GM12878 (cell line): ENCODE measurements around the gene AFAP1.

Experiments
- BACH1 ChIP-seq: fragments of 450-650 bp; IDR thresholded peaks from 2 replicates; pipeline ENCODE4 v1.6.1; 2017; ENCODE audit warnings: mild to moderate bottlenecking, borderline replicate concordance
- BHLHE40 ChIP-seq, 2 experiments: fragments of 450-650 bp in 1 of 2; IDR thresholded peaks; 2 replicates each; pipeline ENCODE4 v1.6.1; 2011 to 2017; ENCODE audit warnings: low read depth in 2 of 2, borderline replicate concordance in 1 of 2, improper control_type of control experiment in 1 of 2, low read length in 1 of 2, mild to moderate bottlenecking in 1 of 2
- CEBPB ChIP-seq, 2 experiments: fragments of 150-350 bp in 1 of 2; IDR thresholded peaks; 2 replicates each; pipeline ENCODE4 v1.6.1; 2012 to 2014; ENCODE audit warnings: low read depth in 2 of 2, low read length in 2 of 2, borderline replicate concordance in 1 of 2, inconsistent platforms in 1 of 2
- DPF2 ChIP-seq: fragments of 450-650 bp; IDR thresholded peaks from 2 replicates; pipeline ENCODE4 v1.6.1; 2017; ENCODE audit warnings: mild to moderate bottlenecking
- EP300 ChIP-seq, 2 experiments: fragments of 150-350 bp in 1 of 2; IDR thresholded peaks; 2 replicates each; pipeline ENCODE4 v1.6.1; 2011 to 2012; ENCODE audit warnings: low read depth in 2 of 2, low read length in 2 of 2, borderline replicate concordance in 1 of 2, improper control_type of control experiment in 1 of 2, inconsistent platforms in 1 of 2; ENCODE audit not compliant: control insufficient read depth in 1 of 2
- HCFC1 ChIP-seq: fragments of 150-350 bp; IDR thresholded peaks from 2 replicates; pipeline ENCODE4 v1.6.1; 2014; ENCODE audit warnings: low read length
- HDGF ChIP-seq: fragments of 450-650 bp; IDR thresholded peaks from 2 replicates; pipeline ENCODE4 v1.6.1; 2016; ENCODE audit warnings: antibody characterized with exemption
- IRF4 ChIP-seq: IDR thresholded peaks from 2 replicates; pipeline ENCODE4 v1.6.1; 2011; ENCODE audit warnings: low read depth, low read length
- MYC ChIP-seq: IDR thresholded peaks from 2 replicates; pipeline ENCODE4 v1.6.1; 2011; ENCODE audit warnings: mild to moderate bottlenecking, low read length, moderate library complexity, inconsistent platforms; ENCODE audit not compliant: insufficient read depth, insufficient replicate concordance, insufficient read length, severe bottlenecking
- POLR2AphosphoS5 ChIP-seq: IDR thresholded peaks from 2 replicates; pipeline ENCODE4 v1.6.1; 2011; ENCODE audit warnings: mild to moderate bottlenecking, low read length, inconsistent platforms
- RAD21 ChIP-seq: IDR thresholded peaks from 2 replicates; pipeline ENCODE4 v1.6.1; 2011; ENCODE audit warnings: mild to moderate bottlenecking, low read depth, low read length, moderate library complexity; ENCODE audit not compliant: insufficient read depth
- ZNF217 ChIP-seq: fragments of 450-650 bp; IDR thresholded peaks from 2 replicates; pipeline ENCODE4 v1.6.1; 2017; ENCODE audit warnings: antibody characterized with exemption, mild to moderate bottlenecking
- TF ChIP-seq, protein P1 (sequence below), 3 experiments: IDR thresholded peaks in 2 of 3; conservative IDR thresholded peaks in 1 of 3; 2 replicates each; pipeline ENCODE4 v1.5.1; 2011; ENCODE audit warnings: low read depth in 3 of 3, low read length in 3 of 3, mild to moderate bottlenecking in 3 of 3, control low read depth in 2 of 3, moderate library complexity in 2 of 3, inconsistent platforms in 1 of 3, mixed read lengths in 1 of 3; ENCODE audit not compliant: control insufficient read depth in 2 of 3, insufficient read depth in 1 of 3; ENCODE audit errors: extremely low read depth in 1 of 3
- TF ChIP-seq, protein P2 (sequence below): fragments of 450-650 bp; IDR thresholded peaks from 2 replicates; pipeline ENCODE4 v1.6.1; 2016; ENCODE audit warnings: mild to moderate bottlenecking, moderate library complexity, borderline replicate concordance

DNA sequence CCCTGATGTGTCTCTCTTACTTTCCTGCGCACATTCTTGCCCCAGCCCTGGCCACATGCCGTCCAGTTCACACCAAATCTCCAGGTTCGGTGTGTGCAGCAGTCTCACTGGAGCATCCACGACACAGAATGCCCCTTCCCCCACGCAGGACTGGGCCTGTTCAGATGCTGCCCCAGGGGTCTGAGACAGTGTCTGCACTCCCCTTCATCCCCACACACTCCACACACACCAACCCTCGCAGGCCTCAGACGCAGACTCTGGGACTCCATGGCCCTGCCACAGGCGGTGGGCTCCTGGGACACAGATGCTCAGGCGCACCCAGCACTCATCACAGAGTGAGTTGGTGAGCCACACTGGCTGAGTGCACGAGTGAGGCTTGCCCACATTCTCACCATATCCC, 83.9 kb downstream of the AFAP1 start:
- TF ChIP-seq HDGF (no peak), MYC (no peak), BACH1 (no peak), CEBPB (IDR thresholded peaks at IDR 0.05; ENCODE audit: borderline replicate concordance in 1 of 2, low read depth in 2 of 2, low read length in 2 of 2) (no peak), HCFC1 (no peak), ZNF217 (no peak), DPF2 (no peak), EP300 (IDR thresholded peaks at IDR 0.05; ENCODE audit: borderline replicate concordance in 1 of 2, control insufficient read depth in 1 of 2, low read depth in 2 of 2, low read length in 2 of 2) (no peak), IRF4 (no peak), POLR2AphosphoS5 (no peak), RAD21 (no peak), BHLHE40 (IDR thresholded peaks at IDR 0.05; ENCODE audit: borderline replicate concordance in 1 of 2, low read depth in 2 of 2, low read length in 1 of 2) (no peak)
- TF ChIP-seq, protein P1, sequence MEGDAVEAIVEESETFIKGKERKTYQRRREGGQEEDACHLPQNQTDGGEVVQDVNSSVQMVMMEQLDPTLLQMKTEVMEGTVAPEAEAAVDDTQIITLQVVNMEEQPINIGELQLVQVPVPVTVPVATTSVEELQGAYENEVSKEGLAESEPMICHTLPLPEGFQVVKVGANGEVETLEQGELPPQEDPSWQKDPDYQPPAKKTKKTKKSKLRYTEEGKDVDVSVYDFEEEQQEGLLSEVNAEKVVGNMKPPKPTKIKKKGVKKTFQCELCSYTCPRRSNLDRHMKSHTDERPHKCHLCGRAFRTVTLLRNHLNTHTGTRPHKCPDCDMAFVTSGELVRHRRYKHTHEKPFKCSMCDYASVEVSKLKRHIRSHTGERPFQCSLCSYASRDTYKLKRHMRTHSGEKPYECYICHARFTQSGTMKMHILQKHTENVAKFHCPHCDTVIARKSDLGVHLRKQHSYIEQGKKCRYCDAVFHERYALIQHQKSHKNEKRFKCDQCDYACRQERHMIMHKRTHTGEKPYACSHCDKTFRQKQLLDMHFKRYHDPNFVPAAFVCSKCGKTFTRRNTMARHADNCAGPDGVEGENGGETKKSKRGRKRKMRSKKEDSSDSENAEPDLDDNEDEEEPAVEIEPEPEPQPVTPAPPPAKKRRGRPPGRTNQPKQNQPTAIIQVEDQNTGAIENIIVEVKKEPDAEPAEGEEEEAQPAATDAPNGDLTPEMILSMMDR (IDR thresholded peaks at IDR 0.05 in 2 of 3, conservative IDR thresholded peaks at IDR 0.05 in 1 of 3; ENCODE audit: control insufficient read depth in 2 of 3, extremely low read depth in 1 of 3, insufficient read depth in 1 of 3, low read depth in 3 of 3, low read length in 3 of 3): no peak
- TF ChIP-seq, protein P2, sequence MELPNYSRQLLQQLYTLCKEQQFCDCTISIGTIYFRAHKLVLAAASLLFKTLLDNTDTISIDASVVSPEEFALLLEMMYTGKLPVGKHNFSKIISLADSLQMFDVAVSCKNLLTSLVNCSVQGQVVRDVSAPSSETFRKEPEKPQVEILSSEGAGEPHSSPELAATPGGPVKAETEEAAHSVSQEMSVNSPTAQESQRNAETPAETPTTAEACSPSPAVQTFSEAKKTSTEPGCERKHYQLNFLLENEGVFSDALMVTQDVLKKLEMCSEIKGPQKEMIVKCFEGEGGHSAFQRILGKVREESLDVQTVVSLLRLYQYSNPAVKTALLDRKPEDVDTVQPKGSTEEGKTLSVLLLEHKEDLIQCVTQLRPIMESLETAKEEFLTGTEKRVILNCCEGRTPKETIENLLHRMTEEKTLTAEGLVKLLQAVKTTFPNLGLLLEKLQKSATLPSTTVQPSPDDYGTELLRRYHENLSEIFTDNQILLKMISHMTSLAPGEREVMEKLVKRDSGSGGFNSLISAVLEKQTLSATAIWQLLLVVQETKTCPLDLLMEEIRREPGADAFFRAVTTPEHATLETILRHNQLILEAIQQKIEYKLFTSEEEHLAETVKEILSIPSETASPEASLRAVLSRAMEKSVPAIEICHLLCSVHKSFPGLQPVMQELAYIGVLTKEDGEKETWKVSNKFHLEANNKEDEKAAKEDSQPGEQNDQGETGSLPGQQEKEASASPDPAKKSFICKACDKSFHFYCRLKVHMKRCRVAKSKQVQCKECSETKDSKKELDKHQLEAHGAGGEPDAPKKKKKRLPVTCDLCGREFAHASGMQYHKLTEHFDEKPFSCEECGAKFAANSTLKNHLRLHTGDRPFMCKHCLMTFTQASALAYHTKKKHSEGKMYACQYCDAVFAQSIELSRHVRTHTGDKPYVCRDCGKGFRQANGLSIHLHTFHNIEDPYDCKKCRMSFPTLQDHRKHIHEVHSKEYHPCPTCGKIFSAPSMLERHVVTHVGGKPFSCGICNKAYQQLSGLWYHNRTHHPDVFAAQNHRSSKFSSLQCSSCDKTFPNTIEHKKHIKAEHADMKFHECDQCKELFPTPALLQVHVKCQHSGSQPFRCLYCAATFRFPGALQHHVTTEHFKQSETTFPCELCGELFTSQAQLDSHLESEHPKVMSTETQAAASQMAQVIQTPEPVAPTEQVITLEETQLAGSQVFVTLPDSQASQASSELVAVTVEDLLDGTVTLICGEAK: no peak
